ENCODE data around the gene PINLYP.
"Not testable (repeated sequence)": the region's sequence is repeated elsewhere in the genome, so short reads cannot be mapped to it uniquely, and the experiment has no call there.

The PINLYP gene

DNA sequence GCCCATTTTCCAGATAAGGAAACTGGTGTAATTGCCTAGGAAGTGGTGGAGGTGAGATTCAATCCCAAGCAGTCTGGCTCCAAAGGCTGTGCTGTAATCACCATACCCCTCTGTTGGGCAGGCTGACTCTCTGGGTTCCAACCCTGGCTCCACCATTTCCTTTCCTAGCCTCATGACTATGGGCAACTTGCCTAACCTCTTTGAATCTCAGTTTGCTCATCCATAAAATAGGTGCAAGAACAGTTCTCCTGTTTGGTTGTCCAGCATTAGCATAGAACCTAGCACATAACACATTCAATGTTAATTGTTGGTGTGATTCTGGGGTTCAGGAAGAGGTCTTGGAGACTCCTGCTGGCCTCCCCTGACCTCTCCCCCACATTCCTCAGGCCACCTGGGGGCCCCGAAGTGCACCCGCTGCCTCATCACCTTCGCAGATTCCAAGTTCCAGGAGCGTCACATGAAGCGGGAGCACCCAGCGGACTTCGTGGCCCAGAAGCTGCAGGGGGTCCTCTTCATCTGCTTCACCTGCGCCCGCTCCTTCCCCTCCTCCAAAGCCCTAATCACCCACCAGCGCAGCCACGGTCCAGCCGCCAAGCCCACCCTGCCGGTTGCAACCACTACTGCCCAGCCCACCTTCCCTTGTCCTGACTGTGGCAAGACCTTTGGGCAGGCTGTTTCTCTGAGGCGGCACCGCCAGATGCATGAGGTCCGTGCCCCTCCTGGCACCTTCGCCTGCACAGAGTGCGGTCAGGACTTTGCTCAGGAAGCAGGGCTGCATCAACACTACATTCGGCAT lies 23.0 kb downstream of the PINLYP start:
- no peak overlapping the region for H3K27ac ChIP-seq (replicated peaks; ENCODE audit: low read length)
- H2AK5ac ChIP-seq (ENCODE audit: low read depth, low read length), result no peak overlapping the region
- DNase-seq (ENCODE audit: low spot score), result no peak
- H3K4me3 ChIP-seq (ENCODE audit: low read length in 2 of 2), result no peak overlapping the region
- H2BK15ac ChIP-seq (ENCODE audit: low read length), result no peak overlapping the region
- H3K4ac ChIP-seq (ENCODE audit: low read length), result no peak overlapping the region
- H3K9me3 ChIP-seq (replicated peaks in 1 of 2; ENCODE audit: control insufficient read depth in 2 of 2, insufficient read depth in 1 of 2, low read depth in 1 of 2, low read length in 2 of 2), result no peaks in the 10 kb centered on the region
- peaks cover 5% of the 10 kb centered on the region for H3K79me1 ChIP-seq (ENCODE audit: low read depth, low read length)
- H4K8ac ChIP-seq (ENCODE audit: low read depth, low read length), result no peak overlapping the region
- H3K4me1 ChIP-seq (ENCODE audit: control insufficient read depth in 2 of 2, insufficient read depth in 1 of 2, low read depth in 1 of 2, low read length in 2 of 2), result peaks cover 7 to 8% of the 10 kb centered on the region in 2 donors
- H3K23ac ChIP-seq (ENCODE audit: low read depth, low read length, poor library complexity), result no peak overlapping the region
- WGBS, 2 donors (ENCODE audit: extremely low coverage in 2 of 2, insufficient read length in 2 of 2, insufficient replicate concordance in 1 of 2), result no CpG with 5 or more reads among the region's 19 CpGs
- no peak overlapping the region for H2AFZ ChIP-seq (ENCODE audit: low read length)
- H2BK5ac ChIP-seq (ENCODE audit: low read length), result no peak overlapping the region
- H3K14ac ChIP-seq (ENCODE audit: low read length), result no peak overlapping the region
- H3K18ac ChIP-seq (ENCODE audit: low read length), result no peak overlapping the region
- no peak overlapping the region for H2BK12ac ChIP-seq (ENCODE audit: low read length)
- H3K9ac ChIP-seq (ENCODE audit: low read depth, low read length, poor library complexity), result peak overlapping the region; percentile 73
- H3K27me3 ChIP-seq (ENCODE audit: control insufficient read depth in 3 of 3, insufficient read depth in 3 of 3, low read depth in 1 of 3, low read length in 3 of 3), result no peaks in the 10 kb centered on the region
- peaks cover 17 to 64% of the 10 kb centered on the region in 2 donors for H3K36me3 ChIP-seq (replicated peaks in 1 of 2; ENCODE audit: control insufficient read depth in 2 of 2, insufficient read depth in 2 of 2, low read length in 2 of 2)
- H4K91ac ChIP-seq (ENCODE audit: low read depth, low read length, poor library complexity), result no peak overlapping the region
- no peak overlapping the region for H2BK120ac ChIP-seq (ENCODE audit: low read depth, low read length)
- no peak overlapping the region for H3K4me2 ChIP-seq (ENCODE audit: insufficient read depth, low read length, poor library complexity, severe bottlenecking)

DNA sequence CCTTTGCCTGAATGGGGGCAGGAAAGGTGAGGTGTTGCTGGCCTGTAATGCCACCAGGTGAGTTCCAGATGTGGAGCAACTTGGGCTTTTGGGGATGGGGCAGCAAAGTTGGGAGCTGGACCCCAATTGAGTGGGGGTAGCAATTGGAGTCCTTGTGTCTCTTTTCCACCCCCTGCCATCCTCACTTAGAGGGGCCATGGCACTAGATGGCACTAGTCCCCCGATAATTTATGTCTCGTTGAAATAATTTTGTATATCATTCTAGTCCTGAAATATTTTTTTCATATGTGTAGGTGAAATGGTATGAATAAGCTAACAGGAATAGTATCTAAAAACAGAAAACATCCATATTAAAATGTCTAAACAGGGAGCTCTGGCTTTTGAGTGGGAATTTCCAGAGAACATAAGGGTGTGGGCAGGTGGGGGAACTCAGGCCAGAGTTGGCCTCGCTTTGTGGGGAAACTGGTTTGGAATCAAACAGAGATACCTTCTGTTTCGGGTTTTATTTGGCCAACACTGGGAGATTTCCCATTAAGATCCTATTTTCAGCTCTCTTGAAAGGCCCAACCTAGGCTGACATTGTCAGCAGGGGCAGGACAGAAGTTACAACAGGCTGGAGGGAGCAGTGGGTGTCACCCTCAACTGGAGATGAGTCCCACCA lies 24.2 kb downstream of the PINLYP start:
- Histone ChIP-seq H2BK12ac (ENCODE audit: low read length) (no peak overlapping the region), H3K23ac (ENCODE audit: low read depth, low read length, poor library complexity) (no peak overlapping the region), H3K18ac (ENCODE audit: low read length) (no peak overlapping the region), H2AFZ (ENCODE audit: low read length) (no peak overlapping the region), H3K79me1 (ENCODE audit: low read depth, low read length) (peaks cover 3% of the 10 kb centered on the region), H3K4ac (ENCODE audit: low read length) (no peak overlapping the region), H3K14ac (ENCODE audit: low read length) (no peak overlapping the region), H2BK5ac (ENCODE audit: low read length) (no peak overlapping the region), H2AK5ac (ENCODE audit: low read depth, low read length) (no peak overlapping the region), H4K8ac (ENCODE audit: low read depth, low read length) (no peak overlapping the region), H3K36me3 (replicated peaks in 1 of 2; ENCODE audit: control insufficient read depth in 2 of 2, insufficient read depth in 2 of 2, low read length in 2 of 2) (peaks cover 12 to 63% of the 10 kb centered on the region in 2 donors), H3K4me2 (ENCODE audit: insufficient read depth, low read length, poor library complexity, severe bottlenecking) (no peak overlapping the region), H3K4me3 (ENCODE audit: low read length in 2 of 2) (no peak overlapping the region), H3K27me3 (ENCODE audit: control insufficient read depth in 3 of 3, insufficient read depth in 3 of 3, low read depth in 1 of 3, low read length in 3 of 3) (no peaks in the 10 kb centered on the region), H3K9me3 (replicated peaks in 1 of 2; ENCODE audit: control insufficient read depth in 2 of 2, insufficient read depth in 1 of 2, low read depth in 1 of 2, low read length in 2 of 2) (no peaks in the 10 kb centered on the region), H2BK120ac (ENCODE audit: low read depth, low read length) (no peak overlapping the region), H4K91ac (ENCODE audit: low read depth, low read length, poor library complexity) (no peak overlapping the region), H2BK15ac (ENCODE audit: low read length) (no peak overlapping the region), H3K4me1 (ENCODE audit: control insufficient read depth in 2 of 2, insufficient read depth in 1 of 2, low read depth in 1 of 2, low read length in 2 of 2) (peaks cover 7% of the 10 kb centered on the region in 2 donors), H3K9ac (ENCODE audit: low read depth, low read length, poor library complexity) (no peak overlapping the region), H3K27ac (replicated peaks; ENCODE audit: low read length) (no peak overlapping the region)
- DNase-seq (ENCODE audit: low spot score), result no peak
- no CpG with 5 or more reads among the region's 4 CpGs for WGBS, 2 donors (ENCODE audit: extremely low coverage in 2 of 2, insufficient read length in 2 of 2, insufficient replicate concordance in 1 of 2)

DNA sequence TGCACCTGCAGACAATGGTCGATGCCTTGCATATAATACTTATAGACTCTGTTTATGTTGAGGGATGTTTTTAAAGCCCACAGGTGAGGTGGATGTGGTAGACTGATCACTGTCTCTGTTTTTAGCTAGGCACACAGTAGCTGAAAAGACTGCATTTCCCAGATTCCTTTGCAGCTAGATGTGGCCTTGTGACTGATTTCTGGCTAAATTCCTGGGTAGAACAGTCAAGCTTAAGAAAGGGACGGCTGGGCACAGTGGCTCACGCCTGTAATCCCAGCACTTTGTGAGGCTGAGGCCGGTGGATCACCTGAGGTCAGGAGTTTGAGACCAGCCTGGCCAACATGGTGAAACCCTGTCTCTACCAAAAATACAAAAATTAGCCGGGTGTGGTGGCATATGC lies 24.7 kb downstream of the PINLYP start:
- H2BK12ac ChIP-seq (ENCODE audit: low read length); H3K4me3 ChIP-seq (ENCODE audit: low read length in 2 of 2); H2BK120ac ChIP-seq (ENCODE audit: low read depth, low read length); H3K27me3 ChIP-seq (ENCODE audit: control insufficient read depth in 3 of 3, insufficient read depth in 3 of 3, low read depth in 1 of 3, low read length in 3 of 3); H3K18ac ChIP-seq (ENCODE audit: low read length); H3K9ac ChIP-seq (ENCODE audit: low read depth, low read length, poor library complexity); H3K4me2 ChIP-seq (ENCODE audit: insufficient read depth, low read length, poor library complexity, severe bottlenecking); H3K4me1 ChIP-seq (ENCODE audit: control insufficient read depth in 2 of 2, insufficient read depth in 1 of 2, low read depth in 1 of 2, low read length in 2 of 2); H2AK5ac ChIP-seq (ENCODE audit: low read depth, low read length); H4K8ac ChIP-seq (ENCODE audit: low read depth, low read length); DNase-seq (ENCODE audit: low spot score); H2BK5ac ChIP-seq (ENCODE audit: low read length); H3K9me3 ChIP-seq (replicated peaks in 1 of 2; ENCODE audit: control insufficient read depth in 2 of 2, insufficient read depth in 1 of 2, low read depth in 1 of 2, low read length in 2 of 2); H2AFZ ChIP-seq (ENCODE audit: low read length); H3K79me1 ChIP-seq (ENCODE audit: low read depth, low read length); H4K91ac ChIP-seq (ENCODE audit: low read depth, low read length, poor library complexity); H3K4ac ChIP-seq (ENCODE audit: low read length); H3K14ac ChIP-seq (ENCODE audit: low read length); H3K27ac ChIP-seq (replicated peaks; ENCODE audit: low read length); H3K23ac ChIP-seq (ENCODE audit: low read depth, low read length, poor library complexity); H2BK15ac ChIP-seq (ENCODE audit: low read length): not testable (repeated sequence)
- H3K36me3 ChIP-seq (replicated peaks in 1 of 2; ENCODE audit: control insufficient read depth in 2 of 2, insufficient read depth in 2 of 2, low read length in 2 of 2), result peaks cover 15 to 65% of the 10 kb centered on the region in 2 donors
- no CpG with 5 or more reads among the region's 5 CpGs for WGBS, 2 donors (ENCODE audit: extremely low coverage in 2 of 2, insufficient read length in 2 of 2, insufficient replicate concordance in 1 of 2)

DNA sequence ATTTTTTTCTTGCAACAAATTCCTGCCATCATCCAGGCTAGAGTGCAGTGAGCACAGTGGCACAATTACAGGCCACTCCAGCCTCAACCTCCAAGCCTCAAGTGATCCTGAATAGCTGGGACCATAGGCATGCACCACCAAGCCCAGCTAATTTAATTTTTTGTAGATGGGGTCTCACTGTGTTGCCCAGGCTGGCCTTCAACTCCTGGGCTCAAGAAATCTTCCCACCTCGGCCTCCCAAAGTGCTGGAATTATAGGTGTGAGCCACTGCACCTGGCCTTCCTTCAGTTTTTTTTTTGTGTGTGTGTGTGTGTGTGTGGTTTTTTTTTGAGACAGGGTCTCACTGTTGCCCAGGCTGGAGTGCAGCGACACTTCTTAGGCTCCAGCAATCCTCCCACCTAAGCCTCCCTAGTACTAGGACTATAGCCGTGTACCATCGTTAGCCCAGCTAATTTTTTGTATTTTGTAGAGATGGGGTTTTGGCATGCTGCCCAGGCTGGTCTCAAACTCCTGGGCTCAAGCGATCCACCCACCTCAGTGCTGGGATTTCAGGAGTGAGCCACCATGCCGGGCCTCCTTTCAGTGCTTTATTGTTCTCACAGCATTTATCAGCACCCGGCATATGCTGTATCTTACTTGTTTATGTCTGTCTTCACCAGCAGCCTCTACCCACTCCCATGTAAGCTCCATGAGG lies 30.4 kb downstream of the PINLYP start:
- Histone ChIP-seq H3K27ac (replicated peaks; ENCODE audit: low read length) (no peak overlapping the region), H4K8ac (ENCODE audit: low read depth, low read length) (no peak overlapping the region), H3K27me3 (ENCODE audit: control insufficient read depth in 3 of 3, insufficient read depth in 3 of 3, low read depth in 1 of 3, low read length in 3 of 3) (no peaks in the 10 kb centered on the region), H2AK5ac (ENCODE audit: low read depth, low read length) (no peak overlapping the region), H2BK5ac (ENCODE audit: low read length) (no peak overlapping the region), H3K4me1 (ENCODE audit: control insufficient read depth in 2 of 2, insufficient read depth in 1 of 2, low read depth in 1 of 2, low read length in 2 of 2) (no peaks in the 10 kb centered on the region), H3K36me3 (replicated peaks in 1 of 2; ENCODE audit: control insufficient read depth in 2 of 2, insufficient read depth in 2 of 2, low read length in 2 of 2) (peaks cover 14 to 80% of the 10 kb centered on the region in 2 donors), H2BK15ac (ENCODE audit: low read length) (no peak overlapping the region), H3K79me1 (ENCODE audit: low read depth, low read length) (peaks cover 6% of the 10 kb centered on the region), H2BK120ac (ENCODE audit: low read depth, low read length) (no peak overlapping the region), H3K9ac (ENCODE audit: low read depth, low read length, poor library complexity) (no peak overlapping the region), H4K91ac (ENCODE audit: low read depth, low read length, poor library complexity) (no peak overlapping the region), H3K18ac (ENCODE audit: low read length) (no peak overlapping the region), H3K4me2 (ENCODE audit: insufficient read depth, low read length, poor library complexity, severe bottlenecking) (no peak overlapping the region), H3K14ac (ENCODE audit: low read length) (no peak overlapping the region), H3K23ac (ENCODE audit: low read depth, low read length, poor library complexity) (no peak overlapping the region), H2AFZ (ENCODE audit: low read length) (no peak overlapping the region), H2BK12ac (ENCODE audit: low read length) (no peak overlapping the region), H3K4me3 (ENCODE audit: low read length in 2 of 2) (no peak overlapping the region), H3K4ac (ENCODE audit: low read length) (no peak overlapping the region), H3K9me3 (replicated peaks in 1 of 2; ENCODE audit: control insufficient read depth in 2 of 2, insufficient read depth in 1 of 2, low read depth in 1 of 2, low read length in 2 of 2) (no peaks in the 10 kb centered on the region)
- no peak for DNase-seq (ENCODE audit: low spot score)
- WGBS, 2 donors (ENCODE audit: extremely low coverage in 2 of 2, insufficient read length in 2 of 2, insufficient replicate concordance in 1 of 2), result no CpG with 5 or more reads among the region's 7 CpGs

Data from neuronal stem cell (in vitro differentiated cells).